IgD-negative memory B cell (primary cell): ENCODE measurements around the gene ZNF778. TPM values are rescaled to one million over a fixed set of nuclear protein-coding genes. Genes with fewer than 3 reads are reported as not detected.
"Not testable (repeated sequence)": the region's sequence is repeated elsewhere in the genome, so short reads cannot be mapped to it uniquely, and the experiment has no call there.

Source experiments
- H3K27ac Mint-ChIP-seq, 3 donors: one replicate each; pipeline ENCODE4 v1.8.0; 2020 to 2022; ENCODE audit warnings: mild to moderate bottlenecking in 3 of 3, mixed read lengths in 3 of 3, moderate library complexity in 1 of 3
- H3K27me3 Mint-ChIP-seq: one replicate; pipeline ENCODE4 v1.8.0; 2021; ENCODE audit warnings: mixed read lengths
- H3K36me3 Mint-ChIP-seq: one replicate; pipeline ENCODE4 v1.8.0; 2020; ENCODE audit warnings: mild to moderate bottlenecking, mixed read lengths
- H3K4me1 Mint-ChIP-seq, 3 donors: one replicate each; pipeline ENCODE4 v1.8.0; 2020 to 2022; ENCODE audit warnings: mixed read lengths in 3 of 3, mild to moderate bottlenecking in 1 of 3
- H3K4me3 Mint-ChIP-seq, 4 donors: one replicate each; pipeline ENCODE4 v1.8.0; 2020 to 2022; ENCODE audit warnings: mild to moderate bottlenecking in 4 of 4, mixed read lengths in 4 of 4, moderate library complexity in 3 of 4
- H3K9me3 Mint-ChIP-seq, 3 donors: one replicate each; pipeline ENCODE4 v1.8.0; 2020 to 2021; ENCODE audit warnings: mixed read lengths in 3 of 3, mild to moderate bottlenecking in 1 of 3
- polyA plus RNA-seq: library from polyadenylated mRNA; unstranded; fragments of 300-500 nt; fragmentation: Illumina TruSeq; gene quantifications from one replicate; pipeline ENCODE4 v1.2.3, GENCODE V29; 2021

The ZNF778 gene
- polyA plus RNA-seq, 1 donor from 2014 or later, result 1.3 TPM

DNA sequence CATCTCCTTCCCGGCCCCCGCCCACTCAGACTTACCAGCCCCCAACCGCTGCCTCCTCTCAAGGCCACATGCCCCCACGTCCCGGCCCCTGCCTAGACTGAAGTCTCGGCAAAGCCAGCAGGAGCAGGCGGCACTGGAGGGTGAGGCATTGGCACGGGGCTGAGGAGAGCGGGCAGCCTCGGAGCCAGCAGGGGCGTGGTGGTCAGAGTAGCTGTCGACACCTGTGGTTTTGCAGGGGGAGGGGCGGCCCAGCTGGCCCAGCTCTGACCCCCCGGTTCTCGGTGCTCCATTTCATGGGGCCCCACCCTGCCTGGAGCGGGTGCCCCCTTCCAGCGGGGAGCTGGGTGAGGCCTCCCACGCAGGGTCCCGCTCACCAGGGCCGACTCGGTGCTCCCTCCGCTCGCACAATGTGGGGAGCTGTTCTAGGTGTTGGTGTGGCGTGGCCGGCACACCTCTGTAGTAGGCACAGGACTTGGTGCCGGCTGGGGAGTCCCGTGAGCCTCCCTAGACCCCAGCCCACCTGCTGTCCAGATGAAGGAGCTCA, 41.3 kb upstream of the ZNF778 start:
- Mint-ChIP-seq H3K36me3 (no peaks in the 10 kb centered on the region), H3K4me1 (no peaks in the 10 kb centered on the region), H3K27me3 (no peaks in the 10 kb centered on the region), H3K27ac (no peak overlapping the region), H3K9me3 (no peaks in the 10 kb centered on the region), H3K4me3 (no peak overlapping the region)

DNA sequence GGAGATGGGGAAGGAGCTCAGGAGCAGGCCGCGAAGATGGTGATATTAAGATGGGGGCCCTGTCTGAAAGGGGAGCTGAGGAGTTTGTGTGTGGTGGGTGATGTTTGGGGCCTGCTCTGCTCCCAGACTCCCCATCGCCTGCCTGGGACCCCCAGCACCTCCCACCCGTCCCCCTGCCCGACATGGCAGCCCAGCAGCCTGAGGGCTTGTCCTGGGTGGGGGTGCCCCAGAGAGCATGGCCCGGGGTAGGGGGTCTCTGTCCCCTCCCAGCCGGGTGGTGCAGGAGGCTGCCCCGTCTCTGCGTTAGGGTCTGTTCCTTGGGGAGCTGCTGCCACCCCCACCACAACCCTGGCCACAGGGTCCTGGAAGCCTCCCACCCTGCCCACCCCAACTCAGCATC, 40.8 kb upstream of the ZNF778 start:
- Mint-ChIP-seq H3K27ac (no peak overlapping the region), H3K9me3 (no peaks in the 10 kb centered on the region), H3K36me3 (no peaks in the 10 kb centered on the region), H3K27me3 (no peaks in the 10 kb centered on the region), H3K4me3 (no peak overlapping the region), H3K4me1 (no peaks in the 10 kb centered on the region)

DNA sequence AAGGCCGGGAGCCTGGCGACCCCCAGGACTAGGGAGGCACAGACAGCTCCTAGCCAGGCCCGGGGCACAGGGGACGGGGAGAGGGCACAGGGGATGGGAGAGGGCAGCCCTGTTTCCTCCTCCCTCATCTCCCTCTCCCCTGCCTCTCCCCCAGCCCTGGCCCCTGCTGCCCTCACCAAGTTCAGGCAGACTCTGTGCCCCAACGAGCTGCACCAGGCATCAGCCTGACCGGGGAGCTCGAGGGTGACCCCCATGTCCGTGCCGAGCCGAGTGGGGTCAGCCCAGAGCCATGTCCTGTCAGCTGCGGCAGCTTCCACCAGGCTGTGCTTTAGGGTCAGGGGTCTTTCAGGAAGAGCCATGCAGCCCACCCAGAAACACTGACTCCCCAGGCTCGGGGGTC, 40.0 kb upstream of the ZNF778 start:
- Mint-ChIP-seq H3K4me3 (no peak overlapping the region), H3K4me1 (no peaks in the 10 kb centered on the region), H3K36me3 (no peaks in the 10 kb centered on the region), H3K27ac (no peak overlapping the region), H3K9me3 (no peaks in the 10 kb centered on the region), H3K27me3 (no peaks in the 10 kb centered on the region)

DNA sequence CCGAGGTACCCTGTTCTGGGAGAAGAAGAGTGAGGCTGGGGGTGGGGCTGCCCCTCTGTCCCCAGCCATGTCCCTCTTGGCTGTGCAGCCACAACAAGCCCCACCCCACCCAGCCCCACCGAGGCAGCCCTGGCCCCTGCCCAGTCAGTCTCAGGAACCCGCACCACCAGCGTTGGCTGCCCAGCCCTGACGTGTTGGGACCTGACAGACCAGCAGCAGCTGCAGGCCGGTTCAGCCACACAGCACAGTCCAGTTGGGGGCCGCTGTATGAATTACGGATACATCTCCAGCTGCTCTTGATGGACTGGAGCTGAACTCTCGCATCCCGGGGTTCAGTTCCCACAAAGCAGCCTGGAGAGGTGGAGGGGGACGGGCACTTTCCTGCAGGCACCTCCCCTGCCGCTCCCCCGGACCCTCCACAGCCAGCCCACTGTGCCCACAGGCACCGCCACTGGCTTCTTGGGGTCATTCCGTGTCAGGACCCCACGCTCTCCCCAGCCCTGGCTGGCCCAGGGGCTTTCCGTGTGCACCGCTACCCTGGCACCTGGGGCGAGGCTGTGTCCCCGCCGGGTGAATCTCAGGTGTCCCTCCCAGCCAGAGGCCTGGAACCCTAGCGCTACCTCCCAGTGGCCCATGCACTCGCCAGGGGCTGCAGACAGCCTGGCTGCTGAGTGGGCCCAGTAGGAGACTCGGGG, 38.9 kb upstream of the ZNF778 start:
- H3K4me1 Mint-ChIP-seq, result no peaks in the 10 kb centered on the region
- H3K36me3 Mint-ChIP-seq, result no peaks in the 10 kb centered on the region
- no peak overlapping the region for H3K4me3 Mint-ChIP-seq
- H3K27me3 Mint-ChIP-seq, result no peaks in the 10 kb centered on the region
- H3K9me3 Mint-ChIP-seq, result no peaks in the 10 kb centered on the region
- no peak overlapping the region for H3K27ac Mint-ChIP-seq

DNA sequence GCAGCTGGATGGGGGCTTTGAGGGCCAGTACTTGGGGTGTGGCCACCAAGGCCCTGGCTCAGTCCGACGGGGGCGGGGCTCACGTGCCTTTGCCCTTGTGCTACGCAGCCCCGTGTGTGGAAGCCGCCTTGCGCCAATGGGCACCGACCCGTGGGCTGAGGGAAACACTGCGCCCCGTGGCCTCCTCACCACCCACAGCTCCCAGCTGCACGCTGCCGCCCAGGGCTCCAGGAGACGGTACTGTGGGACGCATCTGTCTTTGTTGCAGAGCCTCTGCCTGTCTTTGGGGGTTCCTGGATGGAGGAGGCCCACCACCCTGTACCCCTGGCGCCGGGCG, 38.4 kb upstream of the ZNF778 start:
- Mint-ChIP-seq H3K27ac (no peak overlapping the region), H3K9me3 (no peaks in the 10 kb centered on the region), H3K4me3 (no peak overlapping the region), H3K36me3 (no peaks in the 10 kb centered on the region), H3K27me3 (no peaks in the 10 kb centered on the region), H3K4me1 (no peaks in the 10 kb centered on the region)

DNA sequence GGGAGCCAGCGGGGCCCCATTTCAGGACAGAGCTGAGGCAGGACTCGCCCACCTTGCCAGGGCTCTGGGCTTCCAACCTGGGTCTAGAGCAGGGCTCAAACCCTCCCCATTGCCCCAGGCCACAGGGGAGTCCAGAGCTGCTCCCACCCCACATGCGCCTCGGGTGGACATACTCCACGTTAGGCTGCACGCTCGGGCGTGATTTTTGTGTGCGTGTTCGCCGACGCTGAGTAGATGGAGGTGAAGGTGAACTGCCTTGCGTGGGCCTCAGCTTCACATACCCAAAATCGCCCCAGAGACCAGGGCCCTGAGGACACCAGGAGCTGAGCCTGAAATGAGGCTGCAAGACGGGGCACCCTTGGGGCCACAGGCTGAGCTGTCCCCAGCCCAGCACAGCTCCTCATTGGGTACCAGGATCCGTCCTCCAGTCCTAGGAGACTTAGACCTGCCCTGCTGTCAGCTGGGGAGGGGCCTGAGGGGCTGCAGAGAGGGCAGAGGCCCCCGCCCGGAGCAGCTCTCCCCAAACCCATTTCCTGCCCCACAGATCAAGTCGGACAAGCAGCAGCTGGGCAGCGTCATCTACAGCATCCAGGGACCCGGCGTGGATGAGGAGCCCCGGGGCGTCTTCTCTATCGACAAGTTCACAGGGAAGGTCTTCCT, 37.7 kb upstream of the ZNF778 start:
- Mint-ChIP-seq H3K27ac (no peak overlapping the region), H3K4me1 (no peaks in the 10 kb centered on the region), H3K4me3 (no peak overlapping the region), H3K27me3 (no peaks in the 10 kb centered on the region), H3K36me3 (no peaks in the 10 kb centered on the region), H3K9me3 (peaks cover 0 to 1% (median 0%) of the 10 kb centered on the region in 3 donors)

DNA sequence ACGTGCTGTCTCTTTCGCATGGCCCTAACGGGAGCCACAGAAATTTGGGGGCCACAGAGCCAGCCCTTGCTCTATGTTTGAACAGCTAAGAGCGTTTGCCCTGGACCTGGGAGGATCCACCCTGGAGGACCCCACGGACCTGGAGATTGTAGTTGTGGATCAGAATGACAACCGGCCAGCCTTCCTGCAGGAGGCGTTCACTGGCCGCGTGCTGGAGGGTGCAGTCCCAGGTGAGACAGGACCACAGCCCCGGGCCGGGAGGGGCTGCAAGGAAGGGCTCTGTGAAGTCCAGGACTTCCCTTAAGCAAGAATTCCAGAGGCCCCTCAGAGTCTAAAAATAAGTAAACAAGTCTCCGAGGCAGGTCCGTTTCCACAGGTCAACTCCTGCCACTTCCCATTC, 34.0 kb upstream of the ZNF778 start:
- no peaks in the 10 kb centered on the region for H3K36me3 Mint-ChIP-seq
- peak overlapping the region in 1 of 4 donors; percentile 29 for H3K4me3 Mint-ChIP-seq
- H3K9me3 Mint-ChIP-seq, result peaks cover 0 to 1% (median 0%) of the 10 kb centered on the region in 3 donors
- H3K27me3 Mint-ChIP-seq, result no peaks in the 10 kb centered on the region
- peak overlapping the region in 1 of 3 donors; percentile 82 for H3K27ac Mint-ChIP-seq
- peaks cover 0 to 2% (median 0%) of the 10 kb centered on the region in 3 donors for H3K4me1 Mint-ChIP-seq

DNA sequence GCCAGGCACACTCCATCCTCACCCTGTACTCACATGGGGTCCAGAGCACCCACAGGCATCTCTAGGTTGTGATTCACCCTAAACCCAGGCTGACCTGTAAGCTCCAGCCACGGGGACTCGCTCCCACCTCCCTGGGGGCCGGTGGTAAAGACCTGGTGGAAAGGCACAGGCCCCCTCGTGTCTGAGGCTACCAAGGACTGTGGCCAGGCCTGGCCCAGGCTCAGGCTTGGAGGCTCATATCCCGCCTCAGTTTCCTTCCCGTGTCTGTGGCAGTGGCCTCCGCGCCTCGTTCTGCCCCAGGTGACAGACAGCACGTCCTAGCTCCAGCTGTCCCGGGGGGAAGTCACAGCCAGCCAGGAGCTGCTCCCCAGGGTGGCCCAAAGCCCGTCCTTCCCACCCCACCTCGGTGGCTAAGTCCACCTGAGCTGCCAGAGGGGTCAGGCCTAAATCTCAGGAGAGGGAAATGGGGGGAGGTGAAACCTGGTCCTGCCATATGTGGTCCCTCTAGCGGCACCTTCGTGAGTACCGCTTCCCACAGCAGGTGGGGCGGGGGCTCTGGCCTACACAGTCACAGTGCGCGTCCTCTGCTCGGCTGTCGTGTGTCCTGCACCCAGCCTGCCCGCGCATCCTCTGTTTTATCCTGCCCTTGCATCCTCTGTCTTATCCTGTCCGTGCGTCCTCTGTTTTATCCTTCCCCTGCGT, 33.4 kb upstream of the ZNF778 start:
- H3K27ac Mint-ChIP-seq, result peak overlapping the region in 1 of 3 donors; percentile 91
- H3K4me3 Mint-ChIP-seq, result peak overlapping the region in 1 of 4 donors; percentile 55
- no peaks in the 10 kb centered on the region for H3K36me3 Mint-ChIP-seq
- H3K9me3 Mint-ChIP-seq, result peaks cover 0 to 1% (median 0%) of the 10 kb centered on the region in 3 donors
- H3K4me1 Mint-ChIP-seq, result peaks cover 0 to 2% (median 0%) of the 10 kb centered on the region in 3 donors
- H3K27me3 Mint-ChIP-seq, result no peaks in the 10 kb centered on the region

DNA sequence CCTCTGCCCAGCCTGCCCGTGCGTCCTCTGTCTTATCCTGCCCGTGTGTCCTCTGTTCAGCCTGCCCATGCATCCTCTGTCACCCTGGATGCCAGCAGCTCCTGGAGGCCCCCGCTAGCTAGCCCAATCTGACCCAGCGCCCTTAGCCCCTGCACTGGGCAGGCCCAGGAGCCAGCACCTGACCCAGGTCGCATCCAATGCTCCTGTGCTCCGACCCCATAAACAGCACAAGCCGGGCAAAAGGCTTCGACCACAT, 32.9 kb upstream of the ZNF778 start:
- Mint-ChIP-seq H3K27ac (peak overlapping the region in 1 of 3 donors; percentile 91), H3K9me3 (peaks cover 0 to 1% (median 0%) of the 10 kb centered on the region in 3 donors), H3K36me3 (no peaks in the 10 kb centered on the region), H3K27me3 (no peaks in the 10 kb centered on the region), H3K4me1 (peaks cover 0 to 2% (median 0%) of the 10 kb centered on the region in 3 donors), H3K4me3 (peak overlapping the region in 1 of 4 donors; percentile 55)

DNA sequence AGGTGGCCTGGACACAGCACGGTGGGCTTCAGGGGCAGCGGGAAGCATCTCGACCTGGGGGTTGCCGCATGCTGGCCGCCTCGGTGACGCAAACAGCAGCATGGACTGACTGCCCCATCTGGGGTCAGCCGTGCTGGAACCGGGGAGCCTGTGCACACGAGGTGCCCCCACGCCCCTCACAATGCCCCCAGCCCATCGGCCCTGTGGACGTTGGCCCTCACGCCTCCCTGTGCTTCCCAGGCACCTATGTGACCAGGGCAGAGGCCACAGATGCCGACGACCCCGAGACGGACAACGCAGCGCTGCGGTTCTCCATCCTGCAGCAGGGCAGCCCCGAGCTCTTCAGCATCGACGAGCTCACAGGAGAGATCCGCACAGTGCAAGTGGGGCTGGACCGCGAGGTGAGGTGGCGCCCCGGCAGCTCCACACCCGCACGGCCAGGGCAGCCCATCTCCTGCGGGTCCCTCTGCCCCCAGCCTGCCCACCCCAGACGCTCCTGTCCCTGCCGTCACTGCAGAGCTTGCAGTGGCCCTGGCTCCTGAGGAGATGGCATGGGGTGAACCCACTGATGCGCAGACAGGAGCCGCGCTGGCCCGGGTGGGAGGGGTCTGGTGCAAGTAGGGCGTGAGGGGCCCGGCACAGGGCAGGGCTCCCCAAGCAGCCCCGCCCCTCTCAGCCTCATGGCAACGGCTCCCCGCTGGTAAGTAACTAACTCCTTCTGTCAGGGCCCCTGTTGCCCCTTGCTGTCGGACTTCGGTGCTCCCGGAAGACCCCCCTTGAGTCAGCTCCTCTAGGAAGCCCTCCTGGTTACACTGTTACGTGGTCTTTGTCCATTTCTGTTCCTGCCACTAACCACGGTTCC, 32.3 kb upstream of the ZNF778 start:
- peak overlapping the region in 1 of 4 donors; percentile 50 for H3K4me3 Mint-ChIP-seq
- peak overlapping the region; percentile 23 to 91 (median 80) for H3K27ac Mint-ChIP-seq

DNA sequence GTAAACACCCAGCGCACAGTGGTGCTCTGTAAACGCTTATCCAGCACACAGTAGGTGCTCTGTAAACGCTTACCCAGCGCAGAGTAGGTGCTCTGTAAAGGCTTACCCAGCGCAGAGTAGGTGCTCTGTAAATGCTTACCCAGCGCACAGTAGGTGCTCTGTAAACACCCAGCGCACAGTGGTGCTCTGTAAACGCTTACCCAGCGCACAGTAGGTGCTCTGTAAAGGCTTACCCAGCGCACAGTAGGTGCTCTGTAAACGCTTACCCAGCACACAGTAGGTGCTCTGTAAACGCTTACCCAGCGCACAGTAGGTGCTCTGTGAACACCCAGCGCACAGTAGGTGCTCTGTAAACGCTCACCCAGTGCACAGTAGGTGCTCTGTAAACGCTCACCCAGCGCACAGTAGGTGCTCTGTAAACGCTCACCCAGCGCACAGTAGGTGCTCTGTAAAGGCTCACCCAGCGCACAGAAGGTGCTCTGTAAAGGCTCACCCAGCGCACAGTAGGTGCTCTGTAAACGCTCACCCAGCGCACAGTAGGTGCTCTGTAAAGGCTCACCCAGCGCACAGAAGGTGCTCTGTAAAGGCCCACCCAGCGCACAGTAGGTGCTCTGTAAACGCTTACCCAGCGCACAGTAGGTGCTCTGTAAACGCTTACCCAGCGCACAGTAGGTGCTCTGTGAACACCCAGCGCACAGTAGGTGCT, 31.5 kb upstream of the ZNF778 start:
- H3K9me3 Mint-ChIP-seq, H3K27me3 Mint-ChIP-seq, H3K4me1 Mint-ChIP-seq, H3K36me3 Mint-ChIP-seq: not testable (repeated sequence)
- H3K4me3 Mint-ChIP-seq, result peak overlapping the region in 1 of 4 donors; percentile 50
- H3K27ac Mint-ChIP-seq, result peak overlapping the region in 2 of 3 donors; percentile 80 to 91

More for the DNA sequence above, 32.3 kb upstream of the ZNF778 start:
- Mint-ChIP-seq H3K4me1 (peaks cover 0 to 2% (median 0%) of the 10 kb centered on the region in 3 donors), H3K9me3 (peaks cover 0 to 1% (median 0%) of the 10 kb centered on the region in 3 donors), H3K36me3 (no peaks in the 10 kb centered on the region), H3K27me3 (no peaks in the 10 kb centered on the region)

DNA sequence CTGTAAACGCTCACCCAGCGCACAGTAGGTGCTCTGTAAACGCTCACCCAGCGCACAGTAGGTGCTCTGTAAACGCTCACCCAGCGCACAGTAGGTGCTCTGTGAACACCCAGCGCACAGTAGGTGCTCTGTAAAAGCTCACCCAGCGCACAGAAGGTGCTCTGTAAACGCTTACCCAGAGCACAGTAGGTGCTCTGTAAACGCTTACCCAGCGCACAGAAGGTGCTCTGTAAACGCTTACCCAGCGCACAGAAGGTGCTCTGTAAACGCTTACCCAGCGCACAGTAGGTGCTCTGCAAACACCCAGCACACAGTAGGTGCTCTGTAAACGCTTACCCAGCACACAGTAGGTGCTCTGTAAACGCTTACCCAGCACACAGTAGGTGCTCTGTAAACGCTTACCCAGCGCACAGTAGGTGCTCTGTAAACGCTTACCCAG, 30.9 kb upstream of the ZNF778 start:
- H3K27me3 Mint-ChIP-seq, H3K9me3 Mint-ChIP-seq, H3K4me1 Mint-ChIP-seq, H3K4me3 Mint-ChIP-seq, H3K36me3 Mint-ChIP-seq: not testable (repeated sequence)
- peak overlapping the region in 2 of 3 donors; percentile 89 to 96 for H3K27ac Mint-ChIP-seq

DNA sequence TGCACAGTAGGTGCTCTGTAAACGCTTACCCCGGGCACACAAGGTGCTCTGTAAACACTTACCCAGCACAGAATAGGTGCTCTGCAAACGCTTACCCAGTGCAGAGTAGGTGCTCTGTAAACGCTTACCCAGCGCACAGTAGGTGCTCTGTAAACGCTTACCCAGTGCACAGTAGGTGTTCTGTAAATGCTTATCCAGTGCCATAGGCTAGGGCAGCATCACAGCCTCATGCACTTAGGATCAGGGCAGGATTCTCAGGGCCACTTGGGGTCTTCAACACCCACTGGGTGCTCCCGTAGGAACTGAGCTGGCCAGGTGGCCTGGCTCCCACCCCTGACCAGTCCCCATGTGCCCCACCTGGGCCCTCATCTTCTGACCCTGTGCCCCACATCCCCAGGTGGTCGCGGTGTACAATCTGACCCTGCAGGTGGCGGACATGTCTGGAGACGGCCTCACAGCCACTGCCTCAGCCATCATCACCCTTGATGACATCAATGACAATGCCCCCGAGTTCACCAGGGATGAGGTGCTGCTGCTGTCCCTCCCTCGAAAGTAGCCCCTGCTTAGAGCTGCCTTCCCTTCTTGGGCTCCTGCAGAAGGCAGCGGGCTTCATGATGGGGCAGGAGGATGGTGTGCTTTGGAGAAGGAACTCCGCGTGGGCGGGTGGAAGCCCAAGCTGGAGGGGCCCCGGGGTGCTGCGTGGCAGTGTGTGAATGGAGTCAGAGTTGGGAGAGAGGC, 30.3 kb upstream of the ZNF778 start:
- Mint-ChIP-seq H3K4me1 (peaks cover 0 to 2% (median 2%) of the 10 kb centered on the region in 3 donors), H3K9me3 (peaks cover 0 to 1% (median 0%) of the 10 kb centered on the region in 3 donors), H3K27ac (peak overlapping the region; percentile 86 to 96 (median 89)), H3K27me3 (no peaks in the 10 kb centered on the region), H3K36me3 (no peaks in the 10 kb centered on the region), H3K4me3 (peak overlapping the region in 1 of 4 donors; percentile 53)
